Effector memory CD8-positive, alpha-beta T cell (primary cell): ENCODE results near the gene ANTXR2.

ENCODE experiments used
- ATAC-seq: fragments of 150-1000 bp; cut with Tn5 transposase; replicated peaks from 2 replicates; pipeline ENCODE4 v1.10.0; 2021; ENCODE audit warnings: mild to moderate bottlenecking, moderate library complexity
- DNase-seq, 3 experiments: peaks; one replicate each; pipeline ENCODE4 v3.0.0; 2021
- H3K27ac Mint-ChIP-seq, 2 donors: one replicate each; pipeline ENCODE4 v1.8.0; 2022; ENCODE audit warnings: mild to moderate bottlenecking in 2 of 2, mixed read lengths in 2 of 2, moderate library complexity in 2 of 2
- H3K27me3 Mint-ChIP-seq, 2 donors: one replicate each; pipeline ENCODE4 v1.8.0; 2022; ENCODE audit warnings: mixed read lengths in 2 of 2
- H3K36me3 Mint-ChIP-seq: one replicate; pipeline ENCODE4 v1.8.0; 2022; ENCODE audit warnings: mild to moderate bottlenecking, moderate library complexity, mixed read lengths; ENCODE audit not compliant: insufficient read depth
- H3K4me1 Mint-ChIP-seq, 2 donors: one replicate each; pipeline ENCODE4 v1.8.0; 2022; ENCODE audit warnings: low read depth in 2 of 2, mixed read lengths in 2 of 2
- H3K4me3 Mint-ChIP-seq, 2 donors: one replicate each; pipeline ENCODE4 v1.8.0; 2022; ENCODE audit warnings: mild to moderate bottlenecking in 2 of 2, mixed read lengths in 2 of 2, moderate library complexity in 2 of 2
- H3K9me3 Mint-ChIP-seq, 2 donors: one replicate each; pipeline ENCODE4 v1.8.0; 2022; ENCODE audit warnings: mixed read lengths in 2 of 2

The ANTXR2 gene

GRCh38 chr4:80045786-80046185 lies 27.2 kb downstream of the ANTXR2 start:
- H3K27ac Mint-ChIP-seq, result peak overlapping the region; percentile 17 to 60
- peaks cover 6 to 7% of the 10 kb centered on the region in 2 donors for H3K4me1 Mint-ChIP-seq
- ATAC-seq (no peak), DNase-seq (no peak)
- no peaks in the 10 kb centered on the region for H3K9me3 Mint-ChIP-seq
- H3K36me3 Mint-ChIP-seq, result peaks cover 18% of the 10 kb centered on the region
- no peaks in the 10 kb centered on the region for H3K27me3 Mint-ChIP-seq
- H3K4me3 Mint-ChIP-seq, result no peak overlapping the region

- H3K9me3 Mint-ChIP-seq, result no peaks in the 10 kb centered on the region
- no peak for ATAC-seq
- H3K4me1 Mint-ChIP-seq, result peaks cover 6 to 7% of the 10 kb centered on the region in 2 donors
- H3K36me3 Mint-ChIP-seq, result peaks cover 7% of the 10 kb centered on the region
- no peaks in the 10 kb centered on the region for H3K27me3 Mint-ChIP-seq
- DNase-seq, result no peak
- no peak overlapping the region for H3K4me3 Mint-ChIP-seq
- no peak overlapping the region for H3K27ac Mint-ChIP-seq
Observed at GRCh38 chr4:80043541-80043940, 29.5 kb downstream of the ANTXR2 start.

- no peak for DNase-seq
- no peak overlapping the region for H3K27ac Mint-ChIP-seq
- H3K4me1 Mint-ChIP-seq, result peaks cover 6 to 7% of the 10 kb centered on the region in 2 donors
- ATAC-seq, result no peak
- H3K4me3 Mint-ChIP-seq, result no peak overlapping the region
- H3K36me3 Mint-ChIP-seq, result peaks cover 7% of the 10 kb centered on the region
- no peaks in the 10 kb centered on the region for H3K9me3 Mint-ChIP-seq
- H3K27me3 Mint-ChIP-seq, result no peaks in the 10 kb centered on the region
Observed at GRCh38 chr4:80042821-80043220, 30.2 kb downstream of the ANTXR2 start.

GRCh38 chr4:80037864-80038263 lies 35.2 kb downstream of the ANTXR2 start:
- H3K9me3 Mint-ChIP-seq, result no peaks in the 10 kb centered on the region
- no peak overlapping the region for H3K4me3 Mint-ChIP-seq
- DNase-seq (no peak), ATAC-seq (no peak)
- H3K27ac Mint-ChIP-seq, result peak overlapping the region; percentile 89 to 90
- peaks cover 9 to 14% of the 10 kb centered on the region in 2 donors for H3K4me1 Mint-ChIP-seq
- peaks cover 5% of the 10 kb centered on the region for H3K36me3 Mint-ChIP-seq
- H3K27me3 Mint-ChIP-seq, result no peaks in the 10 kb centered on the region

GRCh38 chr4:80036949-80037685 lies 35.9 kb downstream of the ANTXR2 start:
- Mint-ChIP-seq H3K4me1 (peaks cover 9 to 14% of the 10 kb centered on the region in 2 donors), H3K4me3 (peak overlapping the region; percentile 66 to 67), H3K36me3 (peaks cover 13% of the 10 kb centered on the region), H3K27me3 (no peaks in the 10 kb centered on the region), H3K27ac (peak overlapping the region; percentile 89 to 90), H3K9me3 (no peaks in the 10 kb centered on the region)
- DNase-seq (no peak), ATAC-seq (peak; percentile 25)

- H3K4me3 Mint-ChIP-seq, result no peak overlapping the region
- no peak for ATAC-seq
- H3K27me3 Mint-ChIP-seq, result no peaks in the 10 kb centered on the region
- H3K36me3 Mint-ChIP-seq, result peaks cover 20% of the 10 kb centered on the region
- no peaks in the 10 kb centered on the region for H3K9me3 Mint-ChIP-seq
- DNase-seq, result no peak
- peak overlapping the region; percentile 89 to 90 for H3K27ac Mint-ChIP-seq
- peaks cover 9 to 14% of the 10 kb centered on the region in 2 donors for H3K4me1 Mint-ChIP-seq
Observed at GRCh38 chr4:80036306-80036705, 36.7 kb downstream of the ANTXR2 start.

- Mint-ChIP-seq H3K27me3 (no peaks in the 10 kb centered on the region), H3K9me3 (no peaks in the 10 kb centered on the region), H3K4me1 (peaks cover 9 to 14% of the 10 kb centered on the region in 2 donors), H3K4me3 (peak overlapping the region in 1 of 2 donors; percentile 51), H3K36me3 (peaks cover 20% of the 10 kb centered on the region), H3K27ac (peak overlapping the region; percentile 41 to 77)
- no peak for DNase-seq
- peak; percentile 93 for ATAC-seq
Observed at GRCh38 chr4:80035336-80035735, 37.7 kb downstream of the ANTXR2 start.

- Mint-ChIP-seq H3K4me3 (no peak overlapping the region), H3K27me3 (no peaks in the 10 kb centered on the region), H3K27ac (peak overlapping the region; percentile 11 to 38), H3K4me1 (peaks cover 9 to 14% of the 10 kb centered on the region in 2 donors), H3K36me3 (peaks cover 20% of the 10 kb centered on the region), H3K9me3 (no peaks in the 10 kb centered on the region)
- DNase-seq (no peak), ATAC-seq (no peak)
Observed at GRCh38 chr4:80033581-80033980, 39.4 kb downstream of the ANTXR2 start.

GRCh38 chr4:80029364-80029763 lies 43.7 kb downstream of the ANTXR2 start:
- Mint-ChIP-seq H3K27ac (no peak overlapping the region), H3K9me3 (no peaks in the 10 kb centered on the region), H3K27me3 (no peaks in the 10 kb centered on the region), H3K4me3 (no peak overlapping the region), H3K36me3 (peaks cover 23% of the 10 kb centered on the region), H3K4me1 (peaks cover 0 to 5% of the 10 kb centered on the region in 2 donors)
- no peak for ATAC-seq
- no peak for DNase-seq

- no peak for ATAC-seq
- Mint-ChIP-seq H3K9me3 (no peaks in the 10 kb centered on the region), H3K4me1 (peaks cover 2 to 5% of the 10 kb centered on the region in 2 donors), H3K36me3 (peaks cover 15% of the 10 kb centered on the region), H3K27me3 (no peaks in the 10 kb centered on the region), H3K27ac (no peak overlapping the region), H3K4me3 (no peak overlapping the region)
- DNase-seq, result no peak
Observed at GRCh38 chr4:80027611-80028010, 45.4 kb downstream of the ANTXR2 start.

GRCh38 chr4:80026100-80026499 lies 46.9 kb downstream of the ANTXR2 start:
- Mint-ChIP-seq H3K27me3 (no peaks in the 10 kb centered on the region), H3K27ac (no peak overlapping the region), H3K9me3 (no peaks in the 10 kb centered on the region), H3K4me1 (peaks cover 5 to 6% of the 10 kb centered on the region in 2 donors), H3K4me3 (no peak overlapping the region), H3K36me3 (peaks cover 9% of the 10 kb centered on the region)
- DNase-seq, result no peak
- ATAC-seq, result no peak

- Mint-ChIP-seq H3K27ac (peak overlapping the region in 1 of 2 donors; percentile 45), H3K4me3 (no peak overlapping the region), H3K9me3 (no peaks in the 10 kb centered on the region), H3K27me3 (no peaks in the 10 kb centered on the region), H3K36me3 (peaks cover 14% of the 10 kb centered on the region), H3K4me1 (peaks cover 5 to 6% of the 10 kb centered on the region in 2 donors)
- ATAC-seq (no peak), DNase-seq (no peak)
Observed at GRCh38 chr4:80024335-80024734, 48.7 kb downstream of the ANTXR2 start.

- H3K27ac Mint-ChIP-seq, result no peak overlapping the region
- DNase-seq, result no peak
- H3K36me3 Mint-ChIP-seq, result peaks cover 18% of the 10 kb centered on the region
- no peaks in the 10 kb centered on the region for H3K27me3 Mint-ChIP-seq
- H3K9me3 Mint-ChIP-seq, result no peaks in the 10 kb centered on the region
- no peak for ATAC-seq
- peaks cover 5 to 6% of the 10 kb centered on the region in 2 donors for H3K4me1 Mint-ChIP-seq
- no peak overlapping the region for H3K4me3 Mint-ChIP-seq
Observed at GRCh38 chr4:80022282-80022681, 50.7 kb downstream of the ANTXR2 start.

- Mint-ChIP-seq H3K9me3 (no peaks in the 10 kb centered on the region), H3K4me3 (no peak overlapping the region), H3K27me3 (no peaks in the 10 kb centered on the region), H3K27ac (no peak overlapping the region), H3K4me1 (peaks cover 0 to 4% of the 10 kb centered on the region in 2 donors), H3K36me3 (peaks cover 15% of the 10 kb centered on the region)
- ATAC-seq (peak; percentile 64), DNase-seq (no peak)
Observed at GRCh38 chr4:80017125-80017854, 55.7 kb downstream of the ANTXR2 start.
